Measurements from ENCODE around the gene SIVA1.

SIVA1 gene

GRCh38 chr14:104757238-104757585 lies 4.3 kb downstream of the SIVA1 start (continued):
- TF ChIP-seq ZNF280D (tag by site-specific recombination; IDR thresholded peaks at IDR 0.05) (no peak), ZBTB44 (tag by site-specific recombination; IDR thresholded peaks at IDR 0.05) (no peak)

GRCh38 chr14:104757681-104758392 lies 4.9 kb downstream of the SIVA1 start:
- ChIA-PET POLR2A (no interaction called here), CTCF (interaction anchor here (0.6 to 1.9 kb wide), 2 partner anchors 11 kb away, joined by 3 to 6 read pairs; no protein-coding TSS in a partner anchor)
- no peaks in the 10 kb centered on the region for H3K9me3 ChIP-seq (ENCODE audit: control insufficient read depth, insufficient read depth, low read depth, low read length)
- no peaks in the 10 kb centered on the region; the same call in 1 of the 2 replicates for H3K4me1 ChIP-seq (ENCODE audit: control insufficient read depth, insufficient read depth, low read length)
- H3K4me3 ChIP-seq (ENCODE audit: low read depth, low read length): no peak overlapping the region
- TF ChIP-seq ZNF157 (tag by site-specific recombination; IDR thresholded peaks at IDR 0.05): no peak
- TF ChIP-seq ZNF266 (tag by site-specific recombination; IDR thresholded peaks at IDR 0.05; ENCODE audit: low read depth): no peak
- TF ChIP-seq BCL11A (tag by site-specific recombination; IDR thresholded peaks at IDR 0.05; ENCODE audit: low read depth): no peak
- TF ChIP-seq, protein P1, sequence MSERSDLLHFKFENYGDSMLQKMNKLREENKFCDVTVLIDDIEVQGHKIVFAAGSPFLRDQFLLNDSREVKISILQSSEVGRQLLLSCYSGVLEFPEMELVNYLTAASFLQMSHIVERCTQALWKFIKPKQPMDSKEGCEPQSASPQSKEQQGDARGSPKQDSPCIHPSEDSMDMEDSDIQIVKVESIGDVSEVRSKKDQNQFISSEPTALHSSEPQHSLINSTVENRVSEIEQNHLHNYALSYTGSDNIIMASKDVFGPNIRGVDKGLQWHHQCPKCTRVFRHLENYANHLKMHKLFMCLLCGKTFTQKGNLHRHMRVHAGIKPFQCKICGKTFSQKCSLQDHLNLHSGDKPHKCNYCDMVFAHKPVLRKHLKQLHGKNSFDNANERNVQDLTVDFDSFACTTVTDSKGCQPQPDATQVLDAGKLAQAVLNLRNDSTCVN (tag by site-specific recombination; optimal IDR thresholded peaks at IDR 0.05): no peak
- TF ChIP-seq ZNF610 (tag by site-specific recombination; IDR thresholded peaks at IDR 0.05; ENCODE audit: borderline replicate concordance): no peak
- TF ChIP-seq ZNF521 (tag by site-specific recombination; IDR thresholded peaks at IDR 0.05): no peak
- TF ChIP-seq, protein P2, sequence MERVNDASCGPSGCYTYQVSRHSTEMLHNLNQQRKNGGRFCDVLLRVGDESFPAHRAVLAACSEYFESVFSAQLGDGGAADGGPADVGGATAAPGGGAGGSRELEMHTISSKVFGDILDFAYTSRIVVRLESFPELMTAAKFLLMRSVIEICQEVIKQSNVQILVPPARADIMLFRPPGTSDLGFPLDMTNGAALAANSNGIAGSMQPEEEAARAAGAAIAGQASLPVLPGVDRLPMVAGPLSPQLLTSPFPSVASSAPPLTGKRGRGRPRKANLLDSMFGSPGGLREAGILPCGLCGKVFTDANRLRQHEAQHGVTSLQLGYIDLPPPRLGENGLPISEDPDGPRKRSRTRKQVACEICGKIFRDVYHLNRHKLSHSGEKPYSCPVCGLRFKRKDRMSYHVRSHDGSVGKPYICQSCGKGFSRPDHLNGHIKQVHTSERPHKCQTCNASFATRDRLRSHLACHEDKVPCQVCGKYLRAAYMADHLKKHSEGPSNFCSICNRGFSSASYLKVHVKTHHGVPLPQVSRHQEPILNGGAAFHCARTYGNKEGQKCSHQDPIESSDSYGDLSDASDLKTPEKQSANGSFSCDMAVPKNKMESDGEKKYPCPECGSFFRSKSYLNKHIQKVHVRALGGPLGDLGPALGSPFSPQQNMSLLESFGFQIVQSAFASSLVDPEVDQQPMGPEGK (tag by site-specific recombination; IDR thresholded peaks at IDR 0.05): no peak
- TF ChIP-seq ZNF585B (tag by site-specific recombination; IDR thresholded peaks at IDR 0.05): no peak
- TF ChIP-seq EGR2 (tag by site-specific recombination; IDR thresholded peaks at IDR 0.05; ENCODE audit: low read depth): no peak
- no peak for TF ChIP-seq PRDM2 (tag by site-specific recombination; IDR thresholded peaks at IDR 0.05; ENCODE audit: borderline replicate concordance)
- TF ChIP-seq ZNF335 (tag by site-specific recombination; conservative IDR thresholded peaks at IDR 0.05): no peak
- no peak for TF ChIP-seq ZNF843 (tag by site-specific recombination; IDR thresholded peaks at IDR 0.05)
- no peak for TF ChIP-seq ZNF391 (tag by site-specific recombination; IDR thresholded peaks at IDR 0.05; ENCODE audit: borderline replicate concordance, low read depth)
- no peak for TF ChIP-seq FEZF1 (tag by site-specific recombination; IDR thresholded peaks at IDR 0.05)
- peaks cover 8 to 87% of the 10 kb centered on the region in 2 experiments; a peak in 2 of 3 replicates for H3K36me3 ChIP-seq (ENCODE audit: control insufficient read depth in 2 of 2, insufficient read depth in 1 of 2, low read length in 2 of 2)
- no peak overlapping the region for H3K27ac ChIP-seq (ENCODE audit: extremely low read depth, low read depth, low read length)
